Keratinocyte (primary cell): ENCODE data around the gene CDC25A.

Experiments used
- EZH2 ChIP-seq: IDR thresholded peaks from one replicate; pipeline ENCODE4 v1.6.1; 2012; ENCODE audit warnings: inconsistent platforms, mild to moderate bottlenecking, low read length, moderate library complexity
- TF ChIP-seq, protein P1 (sequence below), 3 experiments: IDR thresholded peaks in 1 of 3; conservative IDR thresholded peaks in 1 of 3; optimal IDR thresholded peaks in 1 of 3; 2 replicates in 2 of 3; 3 replicates in 1 of 3; pipeline versions ENCODE3 to v1.5.1; 2011; ENCODE audit warnings: low read length in 3 of 3, mild to moderate bottlenecking in 3 of 3, moderate library complexity in 2 of 3, control low read depth in 1 of 3, inconsistent platforms in 1 of 3; ENCODE audit not compliant: insufficient read depth in 2 of 3; ENCODE audit errors: extremely low read depth in 1 of 3

DNA sequence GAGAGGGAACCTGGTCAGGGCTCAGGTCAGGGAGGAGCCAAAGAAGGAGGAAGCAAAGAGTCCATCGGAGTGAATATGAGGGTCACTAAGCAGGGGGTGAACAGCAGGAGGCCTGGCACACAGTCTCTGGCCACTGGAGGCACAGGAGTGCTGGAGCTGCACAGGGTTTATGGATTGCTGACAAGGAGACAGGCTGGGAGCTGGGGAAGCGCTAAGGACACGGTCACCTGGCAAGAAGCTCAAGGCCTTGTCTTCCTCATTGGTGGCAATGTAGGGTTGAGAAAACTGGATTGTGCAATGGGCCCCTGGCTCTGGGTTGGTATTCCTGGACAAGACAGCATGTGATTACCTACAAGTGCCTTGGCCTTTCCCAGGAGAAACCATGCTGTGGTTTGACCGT lies 29.2 kb upstream of the CDC25A start:
- no peak for TF ChIP-seq EZH2
- TF ChIP-seq, protein P1, sequence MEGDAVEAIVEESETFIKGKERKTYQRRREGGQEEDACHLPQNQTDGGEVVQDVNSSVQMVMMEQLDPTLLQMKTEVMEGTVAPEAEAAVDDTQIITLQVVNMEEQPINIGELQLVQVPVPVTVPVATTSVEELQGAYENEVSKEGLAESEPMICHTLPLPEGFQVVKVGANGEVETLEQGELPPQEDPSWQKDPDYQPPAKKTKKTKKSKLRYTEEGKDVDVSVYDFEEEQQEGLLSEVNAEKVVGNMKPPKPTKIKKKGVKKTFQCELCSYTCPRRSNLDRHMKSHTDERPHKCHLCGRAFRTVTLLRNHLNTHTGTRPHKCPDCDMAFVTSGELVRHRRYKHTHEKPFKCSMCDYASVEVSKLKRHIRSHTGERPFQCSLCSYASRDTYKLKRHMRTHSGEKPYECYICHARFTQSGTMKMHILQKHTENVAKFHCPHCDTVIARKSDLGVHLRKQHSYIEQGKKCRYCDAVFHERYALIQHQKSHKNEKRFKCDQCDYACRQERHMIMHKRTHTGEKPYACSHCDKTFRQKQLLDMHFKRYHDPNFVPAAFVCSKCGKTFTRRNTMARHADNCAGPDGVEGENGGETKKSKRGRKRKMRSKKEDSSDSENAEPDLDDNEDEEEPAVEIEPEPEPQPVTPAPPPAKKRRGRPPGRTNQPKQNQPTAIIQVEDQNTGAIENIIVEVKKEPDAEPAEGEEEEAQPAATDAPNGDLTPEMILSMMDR (optimal IDR thresholded peaks at IDR 0.05 in 1 of 3, IDR thresholded peaks at IDR 0.05 in 1 of 3, conservative IDR thresholded peaks at IDR 0.05 in 1 of 3; ENCODE audit: extremely low read depth in 1 of 3, insufficient read depth in 2 of 3, low read length in 3 of 3), result no peak
